Thoracic aorta (tissue), 2 donors: ENCODE results near the gene FBXO44. TPM values are rescaled to one million over a fixed set of nuclear protein-coding genes. Genes with fewer than 3 reads are reported as not detected.
A peak's percentile ranks its signal among the peaks of the same experiment; 100 is the strongest.

ENCODE experiments used
- ATAC-seq: fragments of 150-250 bp; one replicate; pipeline ENCODE4 v1.8.0; 2017; ENCODE audit warnings: low read depth; ENCODE audit not compliant: insufficient number of reproducible peaks, low FRiP score
- DNase-seq: peaks from one replicate; pipeline ENCODE4 v3.0.0-alpha.2; 2020; ENCODE audit warnings: low spot score
- H3K27ac ChIP-seq, 2 donors: fragments of 200-600 bp; sonication (generic); 1 replicate in 1 of 2; 2 replicates in 1 of 2; pipeline ENCODE4 v1.5.1; 2016; ENCODE audit warnings: mild to moderate bottlenecking in 2 of 2, moderate library complexity in 2 of 2
- H3K27me3 ChIP-seq: fragments of 200-600 bp; sonication (generic); replicated peaks from 2 replicates; pipeline ENCODE4 v1.6.0; 2016; ENCODE audit warnings: mild to moderate bottlenecking; ENCODE audit not compliant: insufficient read depth
- H3K36me3 ChIP-seq: fragments of 200-600 bp; sonication (generic); one replicate; pipeline ENCODE4 v1.5.1; 2016
- H3K4me1 ChIP-seq, 2 donors: fragments of 200-600 bp; sonication (generic); 1 replicate in 1 of 2; 2 replicates in 1 of 2; pipeline versions ENCODE4 v1.5.1 to v1.6.0; 2016; ENCODE audit warnings: low read depth in 2 of 2, mild to moderate bottlenecking in 1 of 2; ENCODE audit not compliant: control insufficient read depth in 1 of 2
- H3K4me3 ChIP-seq: fragments of 200-600 bp; sonication (generic); 2 replicates; pipeline ENCODE4 v1.5.1; 2016; ENCODE audit warnings: mild to moderate bottlenecking
- H3K9me3 ChIP-seq: fragments of 200-600 bp; sonication (generic); 2 replicates; pipeline ENCODE4 v1.5.1; 2016
- total RNA-seq, 2 donors: library from RNA; depleted of rRNA; stranded (reverse); fragments of >200 nt; gene quantifications; one replicate each; pipeline versions ENCODE4 v1.1.0 to v1.2.3, GENCODE V29; 2016
- TF ChIP-seq, protein P1 (sequence below): fragments of 200-600 bp; sonication (generic); IDR thresholded peaks from one replicate; pipeline ENCODE4 v1.5.1; 2019; ENCODE audit warnings: antibody characterized with exemption

The FBXO44 gene
- total RNA-seq, 2 donors from 2014 or later = 21.9 to 35.2 TPM

- no peak for DNase-seq
- no peak for ATAC-seq
- Histone ChIP-seq H3K9me3 (no peaks in the 10 kb centered on the region), H3K4me3 (no peak overlapping the region), H3K27me3 (no peaks in the 10 kb centered on the region), H3K36me3 (peaks cover 9% of the 10 kb centered on the region), H3K27ac (no peak overlapping the region), H3K4me1 (peaks cover 9 to 18% of the 10 kb centered on the region in 2 donors)
- TF ChIP-seq, protein P1, sequence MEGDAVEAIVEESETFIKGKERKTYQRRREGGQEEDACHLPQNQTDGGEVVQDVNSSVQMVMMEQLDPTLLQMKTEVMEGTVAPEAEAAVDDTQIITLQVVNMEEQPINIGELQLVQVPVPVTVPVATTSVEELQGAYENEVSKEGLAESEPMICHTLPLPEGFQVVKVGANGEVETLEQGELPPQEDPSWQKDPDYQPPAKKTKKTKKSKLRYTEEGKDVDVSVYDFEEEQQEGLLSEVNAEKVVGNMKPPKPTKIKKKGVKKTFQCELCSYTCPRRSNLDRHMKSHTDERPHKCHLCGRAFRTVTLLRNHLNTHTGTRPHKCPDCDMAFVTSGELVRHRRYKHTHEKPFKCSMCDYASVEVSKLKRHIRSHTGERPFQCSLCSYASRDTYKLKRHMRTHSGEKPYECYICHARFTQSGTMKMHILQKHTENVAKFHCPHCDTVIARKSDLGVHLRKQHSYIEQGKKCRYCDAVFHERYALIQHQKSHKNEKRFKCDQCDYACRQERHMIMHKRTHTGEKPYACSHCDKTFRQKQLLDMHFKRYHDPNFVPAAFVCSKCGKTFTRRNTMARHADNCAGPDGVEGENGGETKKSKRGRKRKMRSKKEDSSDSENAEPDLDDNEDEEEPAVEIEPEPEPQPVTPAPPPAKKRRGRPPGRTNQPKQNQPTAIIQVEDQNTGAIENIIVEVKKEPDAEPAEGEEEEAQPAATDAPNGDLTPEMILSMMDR = no peak
These were observed 3.9 kb downstream of the FBXO44 start for GRCh38 chr1:11658542-11658941.

GRCh38 chr1:11659748-11660147, 5.1 kb downstream of the FBXO44 start:
- H3K4me3 ChIP-seq = no peak overlapping the region
- H3K27ac ChIP-seq = no peak overlapping the region
- no peaks in the 10 kb centered on the region for H3K27me3 ChIP-seq
- TF ChIP-seq, protein P1 = no peak
- DNase-seq = no peak
- peaks cover 6 to 13% of the 10 kb centered on the region in 2 donors for H3K4me1 ChIP-seq
- H3K36me3 ChIP-seq = peaks cover 9% of the 10 kb centered on the region
- ATAC-seq = no peak
- no peaks in the 10 kb centered on the region for H3K9me3 ChIP-seq

- TF ChIP-seq, protein P1 = no peak
- peaks cover 0 to 4% of the 10 kb centered on the region in 2 donors for H3K4me1 ChIP-seq
- no peaks in the 10 kb centered on the region for H3K27me3 ChIP-seq
- H3K4me3 ChIP-seq = no peak overlapping the region
- ATAC-seq = no peak
- peaks cover 9% of the 10 kb centered on the region for H3K36me3 ChIP-seq
- no peak overlapping the region for H3K27ac ChIP-seq
- no peak for DNase-seq
- H3K9me3 ChIP-seq = no peaks in the 10 kb centered on the region
These were observed 6.4 kb downstream of the FBXO44 start for GRCh38 chr1:11661103-11661502.

GRCh38 chr1:11664336-11665065, 9.8 kb downstream of the FBXO44 start:
- H3K27ac ChIP-seq = peak overlapping the region; percentile 68 to 73
- peak overlapping the region; percentile 91 for H3K4me3 ChIP-seq
- peaks cover 8% of the 10 kb centered on the region for H3K36me3 ChIP-seq
- peaks cover 0 to 9% of the 10 kb centered on the region in 2 donors for H3K4me1 ChIP-seq
- no peaks in the 10 kb centered on the region for H3K27me3 ChIP-seq
- no peaks in the 10 kb centered on the region for H3K9me3 ChIP-seq
- TF ChIP-seq, protein P1 = no peak
- DNase-seq (no peak), ATAC-seq (no peak)

DNA sequence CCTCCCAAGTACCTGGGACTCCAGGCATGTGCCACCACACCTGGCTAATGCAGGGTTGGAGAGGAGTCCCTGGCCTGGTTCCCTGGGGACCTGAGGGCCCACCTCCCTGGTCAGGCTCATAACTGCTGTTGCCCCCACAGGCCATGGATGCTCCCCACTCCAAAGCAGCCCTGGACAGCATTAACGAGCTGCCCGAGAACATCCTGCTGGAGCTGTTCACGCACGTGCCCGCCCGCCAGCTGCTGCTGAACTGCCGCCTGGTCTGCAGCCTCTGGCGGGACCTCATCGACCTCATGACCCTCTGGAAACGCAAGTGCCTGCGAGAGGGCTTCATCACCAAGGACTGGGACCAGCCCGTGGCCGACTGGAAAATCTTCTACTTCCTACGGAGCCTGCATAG, 13.8 kb downstream of the FBXO44 start:
- TF ChIP-seq, protein P1 = no peak
- Histone ChIP-seq H3K9me3 (no peaks in the 10 kb centered on the region), H3K27ac (no peak overlapping the region), H3K36me3 (peaks cover 8% of the 10 kb centered on the region), H3K27me3 (no peaks in the 10 kb centered on the region), H3K4me3 (no peak overlapping the region), H3K4me1 (peaks cover 0 to 9% of the 10 kb centered on the region in 2 donors)
- ATAC-seq (no peak), DNase-seq (no peak)
